Osteocyte (in vitro differentiated cells): ENCODE data around the gene C1GALT1. TPM values are rescaled to one million over a fixed set of nuclear protein-coding genes. Genes with fewer than 3 reads are reported as not detected.
A peak's percentile ranks its signal among the peaks of the same experiment; 100 is the strongest.
"Not testable (repeated sequence)": the region's sequence is repeated elsewhere in the genome, so short reads cannot be mapped to it uniquely, and the experiment has no call there.

Experiments used
- DNase-seq: peaks from one replicate; pipeline ENCODE4 v3.0.0; 2021; ENCODE audit warnings: mixed read lengths; ENCODE audit not compliant: unreplicated experiment; ENCODE audit errors: extremely low spot score
- H3K27ac Mint-ChIP-seq: one replicate; pipeline ENCODE4 v1.8.0; 2021; ENCODE audit warnings: mild to moderate bottlenecking, mixed read lengths; ENCODE audit not compliant: unreplicated experiment
- H3K27me3 Mint-ChIP-seq: one replicate; pipeline ENCODE4 v1.8.0; 2021; ENCODE audit warnings: mixed read lengths; ENCODE audit not compliant: unreplicated experiment
- H3K36me3 Mint-ChIP-seq: one replicate; pipeline ENCODE4 v1.8.0; 2021; ENCODE audit warnings: mixed read lengths; ENCODE audit not compliant: unreplicated experiment
- H3K4me1 Mint-ChIP-seq: one replicate; pipeline ENCODE4 v1.8.0; 2021; ENCODE audit warnings: mixed read lengths; ENCODE audit not compliant: unreplicated experiment
- H3K4me3 Mint-ChIP-seq: one replicate; pipeline ENCODE4 v1.8.0; 2021; ENCODE audit warnings: mild to moderate bottlenecking, moderate library complexity, mixed read lengths; ENCODE audit not compliant: unreplicated experiment
- H3K9me3 Mint-ChIP-seq: one replicate; pipeline ENCODE4 v1.8.0; 2021; ENCODE audit warnings: mixed read lengths; ENCODE audit not compliant: unreplicated experiment
- total RNA-seq: library from RNA; stranded (reverse); gene quantifications from 2 replicates; pipeline ENCODE4 v1.2.1, GENCODE V29; 2021
- TF ChIP-seq, protein P1 (sequence below): fragments of 200-600 bp; sonication (generic); IDR thresholded peaks from 2 replicates; pipeline ENCODE4 v1.5.0; 2021; ENCODE audit warnings: antibody characterized with exemption, mild to moderate bottlenecking, moderate library complexity

The C1GALT1 gene
- total RNA-seq, 1 donor from 2014 or later, result 30.9 TPM

- Mint-ChIP-seq H3K27me3 (no peaks in the 10 kb centered on the region), H3K9me3 (peaks cover 8% of the 10 kb centered on the region), H3K36me3 (peaks cover 14% of the 10 kb centered on the region), H3K4me3 (no peak overlapping the region), H3K4me1 (peaks cover 15% of the 10 kb centered on the region), H3K27ac (no peak overlapping the region)
- TF ChIP-seq, protein P1, sequence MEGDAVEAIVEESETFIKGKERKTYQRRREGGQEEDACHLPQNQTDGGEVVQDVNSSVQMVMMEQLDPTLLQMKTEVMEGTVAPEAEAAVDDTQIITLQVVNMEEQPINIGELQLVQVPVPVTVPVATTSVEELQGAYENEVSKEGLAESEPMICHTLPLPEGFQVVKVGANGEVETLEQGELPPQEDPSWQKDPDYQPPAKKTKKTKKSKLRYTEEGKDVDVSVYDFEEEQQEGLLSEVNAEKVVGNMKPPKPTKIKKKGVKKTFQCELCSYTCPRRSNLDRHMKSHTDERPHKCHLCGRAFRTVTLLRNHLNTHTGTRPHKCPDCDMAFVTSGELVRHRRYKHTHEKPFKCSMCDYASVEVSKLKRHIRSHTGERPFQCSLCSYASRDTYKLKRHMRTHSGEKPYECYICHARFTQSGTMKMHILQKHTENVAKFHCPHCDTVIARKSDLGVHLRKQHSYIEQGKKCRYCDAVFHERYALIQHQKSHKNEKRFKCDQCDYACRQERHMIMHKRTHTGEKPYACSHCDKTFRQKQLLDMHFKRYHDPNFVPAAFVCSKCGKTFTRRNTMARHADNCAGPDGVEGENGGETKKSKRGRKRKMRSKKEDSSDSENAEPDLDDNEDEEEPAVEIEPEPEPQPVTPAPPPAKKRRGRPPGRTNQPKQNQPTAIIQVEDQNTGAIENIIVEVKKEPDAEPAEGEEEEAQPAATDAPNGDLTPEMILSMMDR, result no peak
- no peak for DNase-seq
Measured at GRCh38 chr7:7190142-7190541, 7.8 kb downstream of the C1GALT1 start.

DNA sequence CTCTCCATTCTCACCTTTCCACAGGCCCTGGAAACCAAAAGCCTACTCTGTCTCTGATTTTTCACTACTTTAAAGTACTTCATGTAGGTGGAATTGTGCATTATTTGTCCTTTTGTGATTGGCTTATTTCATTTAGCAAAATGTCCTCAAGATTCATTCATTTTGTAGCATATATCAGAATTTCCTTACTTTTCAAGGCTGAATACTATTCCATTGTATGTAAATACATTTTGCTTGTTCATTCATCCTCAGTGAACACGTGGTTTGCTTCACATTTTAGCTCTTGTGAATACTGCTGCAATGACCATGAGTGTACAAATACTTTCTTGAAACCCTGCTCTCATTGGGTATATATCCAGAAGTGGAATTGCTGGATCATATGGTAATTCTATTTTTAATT, 8.8 kb downstream of the C1GALT1 start:
- Mint-ChIP-seq H3K27me3 (no peaks in the 10 kb centered on the region), H3K36me3 (peaks cover 13% of the 10 kb centered on the region)
- TF ChIP-seq, protein P1, result no peak

GRCh38 chr7:7192798-7193788, 10.7 kb downstream of the C1GALT1 start:
- H3K36me3 Mint-ChIP-seq, result peaks cover 16% of the 10 kb centered on the region
- not testable (repeated sequence) for H3K27me3 Mint-ChIP-seq, H3K4me3 Mint-ChIP-seq, H3K9me3 Mint-ChIP-seq, H3K27ac Mint-ChIP-seq, H3K4me1 Mint-ChIP-seq, DNase-seq

More for the DNA sequence above, 8.8 kb downstream of the C1GALT1 start:
- DNase-seq, result no peak
- no peak overlapping the region for H3K4me3 Mint-ChIP-seq
- no peak overlapping the region for H3K27ac Mint-ChIP-seq
- H3K4me1 Mint-ChIP-seq, result peaks cover 9% of the 10 kb centered on the region
- H3K9me3 Mint-ChIP-seq, result peaks cover 8% of the 10 kb centered on the region

DNA sequence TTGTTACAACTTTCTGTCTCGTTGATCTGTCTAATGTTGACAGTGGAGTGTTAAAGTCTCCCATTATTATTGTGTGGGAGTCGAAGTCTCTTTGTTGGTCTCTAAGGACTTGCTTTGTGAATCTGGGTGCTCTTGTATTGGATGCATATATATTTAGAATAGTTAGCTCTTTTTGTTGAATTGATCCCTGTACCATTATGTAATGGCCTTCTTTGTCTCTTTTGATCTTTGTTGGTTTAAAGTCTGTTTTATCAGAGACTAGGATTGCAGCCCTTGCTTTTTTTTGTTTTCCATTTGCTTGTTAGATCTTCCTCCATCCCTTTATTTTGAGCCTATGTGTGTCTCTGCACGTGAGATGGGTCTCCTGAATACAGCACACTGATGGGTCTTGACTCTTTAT, 17.2 kb downstream of the C1GALT1 start:
- H3K36me3 Mint-ChIP-seq, result peaks cover 13% of the 10 kb centered on the region
- H3K9me3 Mint-ChIP-seq, result peaks cover 15% of the 10 kb centered on the region
- H3K4me3 Mint-ChIP-seq, H3K27me3 Mint-ChIP-seq, H3K27ac Mint-ChIP-seq, DNase-seq: not testable (repeated sequence)
- H3K4me1 Mint-ChIP-seq, result peaks cover 15% of the 10 kb centered on the region

GRCh38 chr7:7200255-7200654, 17.9 kb downstream of the C1GALT1 start:
- peaks cover 18% of the 10 kb centered on the region for H3K9me3 Mint-ChIP-seq
- not testable (repeated sequence) for H3K27ac Mint-ChIP-seq

DNA sequence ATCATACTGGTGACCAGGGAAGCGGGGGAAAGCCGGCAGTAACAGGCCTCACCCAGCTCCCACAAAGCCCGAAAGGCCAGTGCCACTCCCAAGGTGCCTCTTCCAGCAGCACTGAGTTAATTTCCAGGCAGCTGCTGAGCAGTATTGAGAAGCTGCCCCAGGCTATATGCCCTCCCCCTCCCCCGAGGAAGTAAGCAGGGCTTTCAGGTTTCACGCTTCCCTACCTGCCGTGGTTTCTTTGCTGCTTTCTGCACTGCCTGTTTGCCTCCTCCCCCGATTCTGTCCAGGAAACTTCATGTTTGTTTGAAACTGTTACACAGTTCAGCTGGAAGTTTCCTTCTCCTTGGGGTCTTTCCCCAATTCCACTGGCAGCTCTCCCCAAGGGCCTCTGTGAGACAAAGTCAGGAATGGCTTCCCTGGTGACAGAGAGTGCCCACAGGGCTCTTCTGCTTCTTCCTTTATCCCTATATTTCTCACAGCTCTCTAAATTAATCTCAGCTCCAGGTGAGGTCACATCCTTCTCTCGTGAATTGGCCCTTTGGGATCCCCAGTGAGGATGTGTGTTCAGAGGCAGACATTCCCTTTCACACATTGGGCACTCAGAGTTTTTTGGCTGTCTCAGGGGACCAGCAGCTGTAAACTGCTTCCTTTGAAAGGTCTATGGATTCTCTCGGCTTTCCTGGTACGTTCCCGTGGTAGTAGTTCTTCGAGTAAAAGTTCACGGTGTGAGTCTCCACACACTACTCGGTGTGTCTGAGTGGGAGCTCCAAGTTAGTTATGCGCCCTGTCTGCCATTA, 19.4 kb downstream of the C1GALT1 start:
- H3K36me3 Mint-ChIP-seq, result peaks cover 16% of the 10 kb centered on the region
- H3K9me3 Mint-ChIP-seq, result peaks cover 19% of the 10 kb centered on the region
- peak overlapping the region; percentile 17 for H3K27ac Mint-ChIP-seq
- TF ChIP-seq, protein P1, result no peak
- H3K27me3 Mint-ChIP-seq, result no peaks in the 10 kb centered on the region
- no peak for DNase-seq
- H3K4me1 Mint-ChIP-seq, result peaks cover 15% of the 10 kb centered on the region
- H3K4me3 Mint-ChIP-seq, result no peak overlapping the region

More at GRCh38 chr7:7200255-7200654, 17.9 kb downstream of the C1GALT1 start:
- H3K27me3 Mint-ChIP-seq, H3K4me3 Mint-ChIP-seq, DNase-seq: not testable (repeated sequence)
- peaks cover 15% of the 10 kb centered on the region for H3K36me3 Mint-ChIP-seq
- H3K4me1 Mint-ChIP-seq, result peaks cover 15% of the 10 kb centered on the region
